Measurements from ENCODE around the gene FAM13A. TPM values are rescaled to one million over a fixed set of nuclear protein-coding genes. Genes with fewer than 3 reads are reported as not detected.

The FAM13A gene
- total and polyA plus RNA-seq, 2 donors (not counting 3 experiments of a cell fraction or from before 2014, with no cell fraction given) = 3.3 to 10.5 TPM

- Histone ChIP-seq H3K79me2 (ENCODE audit: control insufficient read depth, insufficient read depth, low read length) (no peaks in the 10 kb centered on the region), H4K20me1 (replicated peaks; ENCODE audit: control insufficient read depth, extremely low read depth, insufficient read depth, low read length) (no peaks in the 10 kb centered on the region), H3K27ac (ENCODE audit: insufficient read depth, low read depth, low read length) (peak within 1 kb of the TSS; percentile 52), H3K9me3 (replicated peaks; ENCODE audit: control insufficient read depth, insufficient read depth, low read length) (no peaks in the 10 kb centered on the region), H3K36me3 (ENCODE audit: control insufficient read depth in 2 of 2, extremely low read depth in 1 of 2, insufficient read depth in 2 of 2, low read length in 2 of 2) (no peaks in the 10 kb centered on the region), H3K4me3 (replicated peaks in 1 of 3; ENCODE audit: insufficient read depth in 1 of 3, low read depth in 1 of 3, low read length in 3 of 3) (peak within 1 kb of the TSS; percentile 71 to 93 (median 84)), H3K9me1 (replicated peaks; ENCODE audit: control insufficient read depth, extremely low read depth, insufficient read depth, low read length) (no peaks in the 10 kb centered on the region), H3K27me3 (ENCODE audit: control insufficient read depth in 2 of 2, insufficient read depth in 2 of 2, low read length in 2 of 2) (no peaks in the 10 kb centered on the region), H3K9ac (replicated peaks; ENCODE audit: extremely low read depth, insufficient read depth, low read length) (peak within 1 kb of the TSS; percentile 73), H2AFZ (ENCODE audit: low read depth, low read length) (peak within 1 kb of the TSS; percentile 82), H3K4me1 (ENCODE audit: control insufficient read depth, extremely low read depth, insufficient read depth, low read length) (peaks cover 4% of the 10 kb centered on the region), H3K4me2 (ENCODE audit: insufficient read depth, low read length) (peak within 1 kb of the TSS; percentile 76)
- ChIA-PET CTCF (interaction anchor here (0.8 to 1.1 kb wide), 3 partner anchors 39 to 158 kb away, joined by 3 to 5 read pairs (median 3); no protein-coding TSS in a partner anchor), POLR2A (no interaction called here)
- intact Hi-C loops (cut with micrococcal nuclease) = no loop called here
- TF ChIP-seq POLR2AphosphoS5 (IDR thresholded peaks at IDR 0.05; ENCODE audit: insufficient read depth, low read depth, low read length) = peak; percentile 17
- TF ChIP-seq JUN (IDR thresholded peaks at IDR 0.05; ENCODE audit: borderline replicate concordance, insufficient read depth, insufficient read length, low read depth) = no peak
- no peak for TF ChIP-seq CTCF (IDR thresholded peaks at IDR 0.05; ENCODE audit: extremely low read depth in 1 of 2, insufficient read depth in 1 of 2, low read depth in 1 of 2, low read length in 2 of 2)
- FAIRE-seq = peak; percentile 24
- peak; percentile 64 for DNase-seq (ENCODE audit: low read depth, low spot score)
- dilution Hi-C loops (cut with MboI; ENCODE audit: extremely low pct_ligation_motif_present, low sequenced_read_pairs) = no loop called here
- no TSS peak for BruUV-seq (replicated peaks)
Observed at GRCh38 chr4:88697588-88698329, 359.2 kb downstream of the FAM13A start, which contains the start of gene NAP1L5. Gene NAP1L5, minus strand, starts transcription at chr4:88697829. Its CDS starts 75 bp downstream, at chr4:88697754.

GRCh38 chr4:88697141-88697540 lies 359.8 kb downstream of the FAM13A start:
- BruUV-seq (replicated peaks) = no TSS peak
- ChIA-PET CTCF (interaction anchor here (0.8 to 1.1 kb wide), 3 partner anchors 38 to 158 kb away, joined by 3 to 5 read pairs (median 3); no protein-coding TSS in a partner anchor), POLR2A (no interaction called here)
- H3K4me3 ChIP-seq (replicated peaks in 1 of 3; ENCODE audit: insufficient read depth in 1 of 3, low read depth in 1 of 3, low read length in 3 of 3) = peak overlapping the region; percentile 71 to 93 (median 84)
- peak overlapping the region; percentile 76 for H3K4me2 ChIP-seq (ENCODE audit: insufficient read depth, low read length)
- TF ChIP-seq JUN (IDR thresholded peaks at IDR 0.05; ENCODE audit: borderline replicate concordance, insufficient read depth, insufficient read length, low read depth) (no peak), CTCF (IDR thresholded peaks at IDR 0.05; ENCODE audit: extremely low read depth in 1 of 2, insufficient read depth in 1 of 2, low read depth in 1 of 2, low read length in 2 of 2) (no peak), POLR2A (IDR thresholded peaks at IDR 0.05; ENCODE audit: low read depth, low read length) (no peak), EZH2 (IDR thresholded peaks at IDR 0.05; ENCODE audit: borderline replicate concordance, low read depth, low read length, severe bottlenecking) (no peak), POLR2AphosphoS5 (IDR thresholded peaks at IDR 0.05; ENCODE audit: insufficient read depth, low read depth, low read length) (no peak), MYC (IDR thresholded peaks at IDR 0.05; ENCODE audit: low read depth, low read length) (no peak), GATA2 (IDR thresholded peaks at IDR 0.05; ENCODE audit: insufficient read depth, insufficient read length, low read depth, low read length) (no peak), FOS (IDR thresholded peaks at IDR 0.05; ENCODE audit: borderline replicate concordance, insufficient read depth, low read length) (no peak)
- TF ChIP-seq, protein P1, sequence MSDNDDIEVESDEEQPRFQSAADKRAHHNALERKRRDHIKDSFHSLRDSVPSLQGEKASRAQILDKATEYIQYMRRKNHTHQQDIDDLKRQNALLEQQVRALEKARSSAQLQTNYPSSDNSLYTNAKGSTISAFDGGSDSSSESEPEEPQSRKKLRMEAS (IDR thresholded peaks at IDR 0.05; ENCODE audit: insufficient read depth, insufficient read length) = no peak
- no peaks in the 10 kb centered on the region for H3K9me3 ChIP-seq (replicated peaks; ENCODE audit: control insufficient read depth, insufficient read depth, low read length)
- peaks cover 4% of the 10 kb centered on the region for H3K4me1 ChIP-seq (ENCODE audit: control insufficient read depth, extremely low read depth, insufficient read depth, low read length)
- H2AFZ ChIP-seq (ENCODE audit: low read depth, low read length) = peak overlapping the region; percentile 82
- peak; percentile 31 for DNase-seq (ENCODE audit: low read depth, low spot score)
- peak overlapping the region; percentile 73 for H3K9ac ChIP-seq (replicated peaks; ENCODE audit: extremely low read depth, insufficient read depth, low read length)
- H4K20me1 ChIP-seq (replicated peaks; ENCODE audit: control insufficient read depth, extremely low read depth, insufficient read depth, low read length) = no peaks in the 10 kb centered on the region
- no peak for FAIRE-seq
- H3K36me3 ChIP-seq (ENCODE audit: control insufficient read depth in 2 of 2, extremely low read depth in 1 of 2, insufficient read depth in 2 of 2, low read length in 2 of 2) = no peaks in the 10 kb centered on the region
- no peaks in the 10 kb centered on the region for H3K27me3 ChIP-seq (ENCODE audit: control insufficient read depth in 2 of 2, insufficient read depth in 2 of 2, low read length in 2 of 2)
- peak overlapping the region; percentile 52 for H3K27ac ChIP-seq (ENCODE audit: insufficient read depth, low read depth, low read length)
- dilution Hi-C loops (cut with MboI; ENCODE audit: extremely low pct_ligation_motif_present, low sequenced_read_pairs) (no loop called here), intact Hi-C loops (cut with micrococcal nuclease) (no loop called here)
- H3K79me2 ChIP-seq (ENCODE audit: control insufficient read depth, insufficient read depth, low read length) = no peaks in the 10 kb centered on the region
- no peaks in the 10 kb centered on the region for H3K9me1 ChIP-seq (replicated peaks; ENCODE audit: control insufficient read depth, extremely low read depth, insufficient read depth, low read length)
